GM23338 (cell line): ENCODE measurements around the gene TOMM7. TPM values are rescaled to one million over a fixed set of nuclear protein-coding genes. Genes with fewer than 3 reads are reported as not detected.

Experiments
- EZH2 ChIP-seq: fragments of 200-600 bp; sonication (generic); IDR thresholded peaks from one replicate; pipeline ENCODE4 v1.8.0; 2017; ENCODE audit warnings: antibody characterized with exemption, mild to moderate bottlenecking, low read depth; ENCODE audit not compliant: unreplicated experiment
- polyA plus RNA-seq: library from polyadenylated mRNA; unstranded; fragments of >200 nt; fragmentation: Nextera tagmentation; extraction: Ambion mirVana; gene quantifications from 2 replicates; pipeline ENCODE4 v1.2.1, GENCODE V29; 2016
- total RNA-seq: library from RNA; depleted of rRNA; stranded (reverse); fragments of >200 nt; shearing (Covaris generic); gene quantifications from 2 replicates; pipeline ENCODE4 v1.2.3, GENCODE V29; 2014
- TF ChIP-seq, protein P1 (sequence below): fragments of 250-450 bp; sonication (Bioruptor Pico); IDR thresholded peaks from 2 replicates; pipeline ENCODE4 v1.5.0; 2020; ENCODE audit warnings: mild to moderate bottlenecking, moderate library complexity
- TF ChIP-seq, protein P2 (sequence below), 2 experiments: fragments of 200-600 bp in 1 of 2; sonication (generic) in 1 of 2; conservative IDR thresholded peaks; 2 replicates each; pipeline versions ENCODE4 v1.5.1 to v1.6.1; 2016 to 2017; ENCODE audit warnings: antibody characterized with exemption in 2 of 2, low read depth in 2 of 2, mild to moderate bottlenecking in 2 of 2, moderate library complexity in 1 of 2
- TF ChIP-seq, protein P3 (sequence below): IDR thresholded peaks from one replicate; pipeline ENCODE4 v1.6.1; 2018; ENCODE audit warnings: antibody characterized with exemption; ENCODE audit not compliant: unreplicated experiment

The TOMM7 gene
- total and polyA plus RNA-seq, 2 experiments from 2014 or later, result 164 to 920 TPM

DNA sequence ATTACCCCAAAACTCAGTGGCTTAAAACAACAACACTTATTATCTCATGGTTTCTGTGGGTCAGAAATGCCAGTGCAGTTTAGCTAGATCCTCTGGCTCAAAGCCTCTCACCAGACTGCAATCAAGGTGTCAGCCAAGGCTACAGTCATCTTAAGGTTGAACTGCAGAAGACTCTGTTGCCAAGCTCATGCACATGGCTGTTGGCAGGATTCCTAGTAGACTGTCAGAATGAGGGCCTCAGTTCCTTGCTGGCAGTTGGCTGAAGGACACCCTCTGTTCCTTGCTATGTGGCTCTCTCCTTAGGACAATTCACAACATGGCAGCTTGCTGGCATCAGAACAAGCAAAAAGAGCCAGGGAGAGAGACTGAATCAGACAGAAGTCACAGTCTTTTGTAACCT is 34.7 kb downstream of the TOMM7 start (continued):
- TF ChIP-seq, protein P1, sequence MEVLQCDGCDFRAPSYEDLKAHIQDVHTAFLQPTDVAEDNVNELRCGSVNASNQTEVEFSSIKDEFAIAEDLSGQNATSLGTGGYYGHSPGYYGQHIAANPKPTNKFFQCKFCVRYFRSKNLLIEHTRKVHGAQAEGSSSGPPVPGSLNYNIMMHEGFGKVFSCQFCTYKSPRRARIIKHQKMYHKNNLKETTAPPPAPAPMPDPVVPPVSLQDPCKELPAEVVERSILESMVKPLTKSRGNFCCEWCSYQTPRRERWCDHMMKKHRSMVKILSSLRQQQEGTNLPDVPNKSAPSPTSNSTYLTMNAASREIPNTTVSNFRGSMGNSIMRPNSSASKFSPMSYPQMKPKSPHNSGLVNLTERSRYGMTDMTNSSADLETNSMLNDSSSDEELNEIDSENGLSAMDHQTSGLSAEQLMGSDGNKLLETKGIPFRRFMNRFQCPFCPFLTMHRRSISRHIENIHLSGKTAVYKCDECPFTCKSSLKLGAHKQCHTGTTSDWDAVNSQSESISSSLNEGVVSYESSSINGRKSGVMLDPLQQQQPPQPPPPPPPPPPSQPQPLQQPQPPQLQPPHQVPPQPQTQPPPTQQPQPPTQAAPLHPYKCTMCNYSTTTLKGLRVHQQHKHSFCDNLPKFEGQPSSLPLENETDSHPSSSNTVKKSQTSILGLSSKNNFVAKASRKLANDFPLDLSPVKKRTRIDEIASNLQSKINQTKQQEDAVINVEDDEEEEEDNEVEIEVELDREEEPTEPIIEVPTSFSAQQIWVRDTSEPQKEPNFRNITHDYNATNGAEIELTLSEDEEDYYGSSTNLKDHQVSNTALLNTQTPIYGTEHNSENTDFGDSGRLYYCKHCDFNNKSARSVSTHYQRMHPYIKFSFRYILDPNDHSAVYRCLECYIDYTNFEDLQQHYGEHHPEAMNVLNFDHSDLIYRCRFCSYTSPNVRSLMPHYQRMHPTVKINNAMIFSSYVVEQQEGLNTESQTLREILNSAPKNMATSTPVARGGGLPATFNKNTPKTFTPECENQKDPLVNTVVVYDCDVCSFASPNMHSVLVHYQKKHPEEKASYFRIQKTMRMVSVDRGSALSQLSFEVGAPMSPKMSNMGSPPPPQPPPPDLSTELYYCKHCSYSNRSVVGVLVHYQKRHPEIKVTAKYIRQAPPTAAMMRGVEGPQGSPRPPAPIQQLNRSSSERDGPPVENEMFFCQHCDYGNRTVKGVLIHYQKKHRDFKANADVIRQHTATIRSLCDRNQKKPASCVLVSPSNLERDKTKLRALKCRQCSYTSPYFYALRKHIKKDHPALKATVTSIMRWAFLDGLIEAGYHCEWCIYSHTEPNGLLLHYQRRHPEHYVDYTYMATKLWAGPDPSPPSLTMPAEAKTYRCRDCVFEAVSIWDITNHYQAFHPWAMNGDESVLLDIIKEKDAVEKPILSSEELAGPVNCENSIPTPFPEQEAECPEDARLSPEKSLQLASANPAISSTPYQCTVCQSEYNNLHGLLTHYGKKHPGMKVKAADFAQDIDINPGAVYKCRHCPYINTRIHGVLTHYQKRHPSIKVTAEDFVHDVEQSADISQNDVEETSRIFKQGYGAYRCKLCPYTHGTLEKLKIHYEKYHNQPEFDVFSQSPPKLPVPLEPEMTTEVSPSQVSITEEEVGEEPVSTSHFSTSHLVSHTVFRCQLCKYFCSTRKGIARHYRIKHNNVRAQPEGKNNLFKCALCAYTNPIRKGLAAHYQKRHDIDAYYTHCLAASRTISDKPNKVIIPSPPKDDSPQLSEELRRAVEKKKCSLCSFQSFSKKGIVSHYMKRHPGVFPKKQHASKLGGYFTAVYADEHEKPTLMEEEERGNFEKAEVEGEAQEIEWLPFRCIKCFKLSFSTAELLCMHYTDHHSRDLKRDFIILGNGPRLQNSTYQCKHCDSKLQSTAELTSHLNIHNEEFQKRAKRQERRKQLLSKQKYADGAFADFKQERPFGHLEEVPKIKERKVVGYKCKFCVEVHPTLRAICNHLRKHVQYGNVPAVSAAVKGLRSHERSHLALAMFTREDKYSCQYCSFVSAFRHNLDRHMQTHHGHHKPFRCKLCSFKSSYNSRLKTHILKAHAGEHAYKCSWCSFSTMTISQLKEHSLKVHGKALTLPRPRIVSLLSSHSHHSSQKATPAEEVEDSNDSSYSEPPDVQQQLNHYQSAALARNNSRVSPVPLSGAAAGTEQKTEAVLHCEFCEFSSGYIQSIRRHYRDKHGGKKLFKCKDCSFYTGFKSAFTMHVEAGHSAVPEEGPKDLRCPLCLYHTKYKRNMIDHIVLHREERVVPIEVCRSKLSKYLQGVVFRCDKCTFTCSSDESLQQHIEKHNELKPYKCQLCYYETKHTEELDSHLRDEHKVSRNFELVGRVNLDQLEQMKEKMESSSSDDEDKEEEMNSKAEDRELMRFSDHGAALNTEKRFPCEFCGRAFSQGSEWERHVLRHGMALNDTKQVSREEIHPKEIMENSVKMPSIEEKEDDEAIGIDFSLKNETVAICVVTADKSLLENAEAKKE (CRISPR knock-in tag), result no peak
- TF ChIP-seq, protein P2, sequence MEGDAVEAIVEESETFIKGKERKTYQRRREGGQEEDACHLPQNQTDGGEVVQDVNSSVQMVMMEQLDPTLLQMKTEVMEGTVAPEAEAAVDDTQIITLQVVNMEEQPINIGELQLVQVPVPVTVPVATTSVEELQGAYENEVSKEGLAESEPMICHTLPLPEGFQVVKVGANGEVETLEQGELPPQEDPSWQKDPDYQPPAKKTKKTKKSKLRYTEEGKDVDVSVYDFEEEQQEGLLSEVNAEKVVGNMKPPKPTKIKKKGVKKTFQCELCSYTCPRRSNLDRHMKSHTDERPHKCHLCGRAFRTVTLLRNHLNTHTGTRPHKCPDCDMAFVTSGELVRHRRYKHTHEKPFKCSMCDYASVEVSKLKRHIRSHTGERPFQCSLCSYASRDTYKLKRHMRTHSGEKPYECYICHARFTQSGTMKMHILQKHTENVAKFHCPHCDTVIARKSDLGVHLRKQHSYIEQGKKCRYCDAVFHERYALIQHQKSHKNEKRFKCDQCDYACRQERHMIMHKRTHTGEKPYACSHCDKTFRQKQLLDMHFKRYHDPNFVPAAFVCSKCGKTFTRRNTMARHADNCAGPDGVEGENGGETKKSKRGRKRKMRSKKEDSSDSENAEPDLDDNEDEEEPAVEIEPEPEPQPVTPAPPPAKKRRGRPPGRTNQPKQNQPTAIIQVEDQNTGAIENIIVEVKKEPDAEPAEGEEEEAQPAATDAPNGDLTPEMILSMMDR (conservative IDR thresholded peaks at IDR 0.05; ENCODE audit: low read depth in 2 of 2), result no peak
- TF ChIP-seq, protein P3, sequence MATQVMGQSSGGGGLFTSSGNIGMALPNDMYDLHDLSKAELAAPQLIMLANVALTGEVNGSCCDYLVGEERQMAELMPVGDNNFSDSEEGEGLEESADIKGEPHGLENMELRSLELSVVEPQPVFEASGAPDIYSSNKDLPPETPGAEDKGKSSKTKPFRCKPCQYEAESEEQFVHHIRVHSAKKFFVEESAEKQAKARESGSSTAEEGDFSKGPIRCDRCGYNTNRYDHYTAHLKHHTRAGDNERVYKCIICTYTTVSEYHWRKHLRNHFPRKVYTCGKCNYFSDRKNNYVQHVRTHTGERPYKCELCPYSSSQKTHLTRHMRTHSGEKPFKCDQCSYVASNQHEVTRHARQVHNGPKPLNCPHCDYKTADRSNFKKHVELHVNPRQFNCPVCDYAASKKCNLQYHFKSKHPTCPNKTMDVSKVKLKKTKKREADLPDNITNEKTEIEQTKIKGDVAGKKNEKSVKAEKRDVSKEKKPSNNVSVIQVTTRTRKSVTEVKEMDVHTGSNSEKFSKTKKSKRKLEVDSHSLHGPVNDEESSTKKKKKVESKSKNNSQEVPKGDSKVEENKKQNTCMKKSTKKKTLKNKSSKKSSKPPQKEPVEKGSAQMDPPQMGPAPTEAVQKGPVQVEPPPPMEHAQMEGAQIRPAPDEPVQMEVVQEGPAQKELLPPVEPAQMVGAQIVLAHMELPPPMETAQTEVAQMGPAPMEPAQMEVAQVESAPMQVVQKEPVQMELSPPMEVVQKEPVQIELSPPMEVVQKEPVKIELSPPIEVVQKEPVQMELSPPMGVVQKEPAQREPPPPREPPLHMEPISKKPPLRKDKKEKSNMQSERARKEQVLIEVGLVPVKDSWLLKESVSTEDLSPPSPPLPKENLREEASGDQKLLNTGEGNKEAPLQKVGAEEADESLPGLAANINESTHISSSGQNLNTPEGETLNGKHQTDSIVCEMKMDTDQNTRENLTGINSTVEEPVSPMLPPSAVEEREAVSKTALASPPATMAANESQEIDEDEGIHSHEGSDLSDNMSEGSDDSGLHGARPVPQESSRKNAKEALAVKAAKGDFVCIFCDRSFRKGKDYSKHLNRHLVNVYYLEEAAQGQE, result no peak
- TF ChIP-seq EZH2, result no peak
